Measurements from ENCODE around the gene CCDC57. TPM values are rescaled to one million over a fixed set of nuclear protein-coding genes. Genes with fewer than 3 reads are reported as not detected.

The CCDC57 gene
- total RNA-seq, 5 donors from 2014 or later (not counting 1 experiment from before 2014, with no cell fraction given) = 86.4 to 127 (median 103) TPM

DNA sequence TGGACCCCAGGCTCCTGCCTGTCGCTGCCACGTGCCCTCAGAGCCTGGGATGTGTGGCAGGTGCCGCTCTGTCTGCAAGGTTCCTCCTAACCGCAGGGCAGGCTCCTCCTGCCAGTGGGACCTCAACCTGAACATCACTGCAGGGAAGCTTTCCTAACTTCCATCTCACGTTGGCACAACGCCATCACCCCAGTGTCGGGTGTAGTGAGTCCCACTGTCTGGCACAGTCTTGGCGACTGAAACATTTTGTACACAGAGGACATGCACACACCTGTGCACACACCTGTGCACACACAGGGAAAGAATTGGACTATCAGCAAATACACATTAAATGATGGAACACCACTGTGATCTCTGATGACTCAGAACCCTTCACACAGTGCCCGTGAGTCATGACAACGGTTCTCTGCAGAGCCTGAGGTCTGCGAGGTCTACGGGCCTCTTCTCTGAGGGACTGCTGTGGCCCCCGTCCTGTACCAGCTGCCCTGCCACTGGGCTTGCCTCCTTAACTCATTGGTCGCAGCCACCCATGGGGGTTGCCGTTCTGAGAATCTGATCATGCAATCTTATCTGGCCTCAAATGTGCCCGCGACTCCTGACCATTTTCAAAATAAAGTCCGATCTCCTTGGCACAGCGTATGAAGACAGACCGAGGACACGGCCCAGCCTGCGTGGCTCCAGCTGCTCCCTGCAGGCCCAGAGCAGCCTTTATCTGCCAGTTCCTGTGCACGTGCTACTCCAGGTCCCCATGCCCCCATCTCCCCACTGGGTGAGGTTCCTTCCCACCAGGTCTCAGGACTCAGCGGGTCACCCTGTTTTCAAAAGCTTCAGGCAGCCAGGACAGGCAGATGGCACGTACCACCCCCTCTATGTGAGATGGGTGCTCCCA lies 7.6 kb downstream of the CCDC57 start:
- peak overlapping the region; percentile 94 for H3K27ac ChIP-seq (ENCODE audit: low read length)
- Mint-ChIP-seq H3K4me1 (peaks cover 46 to 57% (median 53%) of the 10 kb centered on the region in 3 donors), H3K27me3 (no peaks in the 10 kb centered on the region), H3K36me3 (no peaks in the 10 kb centered on the region), H3K9me3 (no peaks in the 10 kb centered on the region), H3K27ac (peak overlapping the region; percentile 96 to 97), H3K4me3 (peak overlapping the region in 1 of 3 donors; percentile 39)
- no peaks in the 10 kb centered on the region for H3K9me3 ChIP-seq
- no peaks in the 10 kb centered on the region for H3K36me3 ChIP-seq (ENCODE audit: control insufficient read depth in 2 of 2, extremely low read depth in 1 of 2, insufficient read depth in 1 of 2, low read length in 1 of 2)
- ATAC-seq (replicated peaks in 1 of 4) (peak in 1 of 4 experiments; percentile 22), DNase-seq (no peak)
- ChIA-PET POLR2A (no interaction called here), CTCF (interaction anchor here in 1 of 2 donors (0.9 kb wide), 2 partner anchors 78 to 88 kb away, joined by 3 to 6 read pairs; no protein-coding TSS in a partner anchor)
- H3K27me3 ChIP-seq (replicated peaks in 1 of 2; ENCODE audit: control insufficient read depth in 2 of 2, extremely low read depth in 1 of 2, insufficient read depth in 2 of 2, low read length in 1 of 2) = no peaks in the 10 kb centered on the region
- peaks cover 9 to 36% of the 10 kb centered on the region in 2 experiments for H3K4me1 ChIP-seq (ENCODE audit: control insufficient read depth in 1 of 2, extremely low read depth in 1 of 2, insufficient read depth in 2 of 2, low read length in 2 of 2)
- 75% methylated on average over 24 of the region's 25 CpGs for WGBS (ENCODE audit: insufficient coverage)
- H3K4me3 ChIP-seq (ENCODE audit: control insufficient read depth in 1 of 2, extremely low read depth in 1 of 2, low read length in 1 of 2) = no peak overlapping the region

DNA sequence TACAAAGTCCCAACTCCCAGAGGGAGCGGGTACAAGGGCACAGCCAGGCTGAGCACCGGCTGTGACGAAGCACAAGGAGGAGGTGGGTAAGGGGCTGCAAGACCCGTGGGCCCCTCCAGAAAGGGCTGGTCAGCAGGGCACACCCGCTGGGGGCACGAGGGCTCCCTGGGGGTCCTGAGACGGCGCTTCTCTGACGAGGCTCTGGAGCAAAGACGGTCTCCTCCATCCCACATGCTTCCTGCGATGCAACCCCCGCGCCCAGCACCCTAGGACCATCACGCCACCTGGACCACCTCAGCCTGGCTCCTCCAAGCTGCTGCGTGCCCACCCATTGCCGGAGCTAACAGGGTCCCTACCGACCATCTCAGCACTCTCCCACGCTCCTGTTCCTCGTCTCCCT lies 8.7 kb downstream of the CCDC57 start:
- H3K27ac ChIP-seq (ENCODE audit: low read length) = no peak overlapping the region
- H3K36me3 ChIP-seq (ENCODE audit: control insufficient read depth in 2 of 2, extremely low read depth in 1 of 2, insufficient read depth in 1 of 2, low read length in 1 of 2) = no peaks in the 10 kb centered on the region
- no peaks in the 10 kb centered on the region for H3K9me3 ChIP-seq
- Mint-ChIP-seq H3K27me3 (no peaks in the 10 kb centered on the region), H3K4me3 (no peak overlapping the region), H3K4me1 (peaks cover 51 to 62% (median 59%) of the 10 kb centered on the region in 3 donors), H3K36me3 (no peaks in the 10 kb centered on the region), H3K27ac (no peak overlapping the region), H3K9me3 (no peaks in the 10 kb centered on the region)
- ChIA-PET CTCF (interaction anchor here in 1 of 2 donors (0.6 kb wide), 1 partner anchor 196 kb away, joined by 3 read pairs; no protein-coding TSS in a partner anchor), POLR2A (interaction anchor here in 1 of 2 donors (0.6 kb wide), 1 partner anchor 94 kb away, joined by 3 read pairs; no protein-coding TSS in a partner anchor)
- ATAC-seq (replicated peaks in 1 of 4) (no peak), DNase-seq (no peak)
- no peaks in the 10 kb centered on the region for H3K27me3 ChIP-seq (replicated peaks in 1 of 2; ENCODE audit: control insufficient read depth in 2 of 2, extremely low read depth in 1 of 2, insufficient read depth in 2 of 2, low read length in 1 of 2)
- 88% methylated on average over 19 of the region's 19 CpGs for WGBS (ENCODE audit: insufficient coverage)
- peaks cover 14 to 47% of the 10 kb centered on the region in 2 experiments for H3K4me1 ChIP-seq (ENCODE audit: control insufficient read depth in 1 of 2, extremely low read depth in 1 of 2, insufficient read depth in 2 of 2, low read length in 2 of 2)
- no peak overlapping the region for H3K4me3 ChIP-seq (ENCODE audit: control insufficient read depth in 1 of 2, extremely low read depth in 1 of 2, low read length in 1 of 2)

DNA sequence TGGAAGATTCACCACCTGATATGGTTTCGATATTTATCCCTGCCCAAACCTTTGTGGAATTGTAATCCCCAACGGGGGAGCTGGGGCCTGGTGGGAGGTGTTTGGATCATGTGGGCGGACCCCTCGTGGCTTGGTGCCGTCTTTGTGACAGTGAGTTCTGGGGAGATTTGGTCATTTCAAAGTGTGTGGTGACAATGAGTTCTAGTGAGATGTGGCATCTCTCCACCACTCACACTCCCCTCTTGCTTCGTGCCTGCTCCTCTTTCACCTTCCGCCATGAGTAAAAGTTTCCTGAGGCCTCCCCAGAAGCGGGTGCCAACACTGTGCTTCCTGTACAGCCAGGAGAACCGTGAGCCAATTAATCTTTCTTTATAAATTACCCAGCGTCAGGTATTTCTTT lies 9.7 kb downstream of the CCDC57 start:
- H3K27me3 ChIP-seq (replicated peaks in 1 of 2; ENCODE audit: control insufficient read depth in 2 of 2, extremely low read depth in 1 of 2, insufficient read depth in 2 of 2, low read length in 1 of 2) = no peaks in the 10 kb centered on the region
- ChIA-PET POLR2A (no interaction called here), CTCF (no interaction called here)
- peaks cover 14 to 54% of the 10 kb centered on the region in 2 experiments for H3K4me1 ChIP-seq (ENCODE audit: control insufficient read depth in 1 of 2, extremely low read depth in 1 of 2, insufficient read depth in 2 of 2, low read length in 2 of 2)
- Mint-ChIP-seq H3K27me3 (no peaks in the 10 kb centered on the region), H3K4me3 (no peak overlapping the region), H3K9me3 (no peaks in the 10 kb centered on the region), H3K4me1 (peaks cover 60 to 67% (median 63%) of the 10 kb centered on the region in 3 donors), H3K36me3 (peaks cover 5% of the 10 kb centered on the region), H3K27ac (peak overlapping the region; percentile 55 to 72)
- H3K4me3 ChIP-seq (ENCODE audit: control insufficient read depth in 1 of 2, extremely low read depth in 1 of 2, low read length in 1 of 2) = no peak overlapping the region
- DNase-seq (no peak), ATAC-seq (replicated peaks in 1 of 4) (no peak)
- peaks cover 0 to 2% of the 10 kb centered on the region in 2 donors for H3K36me3 ChIP-seq (ENCODE audit: control insufficient read depth in 2 of 2, extremely low read depth in 1 of 2, insufficient read depth in 1 of 2, low read length in 1 of 2)
- WGBS (ENCODE audit: insufficient coverage) = 50% methylated on average over 4 of the region's 10 CpGs
- H3K9me3 ChIP-seq = no peaks in the 10 kb centered on the region
- H3K27ac ChIP-seq (ENCODE audit: low read length) = no peak overlapping the region

GRCh38 chr17:82201498-82201910 lies 11.1 kb downstream of the CCDC57 start:
- Histone ChIP-seq H3K4me1 (ENCODE audit: control insufficient read depth in 1 of 2, extremely low read depth in 1 of 2, insufficient read depth in 2 of 2, low read length in 2 of 2) (peaks cover 14 to 53% of the 10 kb centered on the region in 2 experiments), H3K27me3 (replicated peaks in 1 of 2; ENCODE audit: control insufficient read depth in 2 of 2, extremely low read depth in 1 of 2, insufficient read depth in 2 of 2, low read length in 1 of 2) (no peaks in the 10 kb centered on the region), H3K9me3 (no peaks in the 10 kb centered on the region), H3K4me3 (ENCODE audit: control insufficient read depth in 1 of 2, extremely low read depth in 1 of 2, low read length in 1 of 2) (no peak overlapping the region), H3K27ac (ENCODE audit: low read length) (peak overlapping the region; percentile 56), H3K36me3 (ENCODE audit: control insufficient read depth in 2 of 2, extremely low read depth in 1 of 2, insufficient read depth in 1 of 2, low read length in 1 of 2) (peaks cover 0 to 8% of the 10 kb centered on the region in 2 donors)
- WGBS (ENCODE audit: insufficient coverage) = 84% methylated on average over 23 of the region's 23 CpGs
- no peak for ATAC-seq (replicated peaks in 1 of 4)
- Mint-ChIP-seq H3K9me3 (no peaks in the 10 kb centered on the region), H3K4me1 (peaks cover 58 to 64% (median 59%) of the 10 kb centered on the region in 3 donors), H3K36me3 (peaks cover 12% of the 10 kb centered on the region), H3K27me3 (no peaks in the 10 kb centered on the region), H3K4me3 (peak overlapping the region in 1 of 3 donors; percentile 77), H3K27ac (peak overlapping the region; percentile 43 to 55)
- ChIA-PET POLR2A (interaction anchor here in 1 of 2 donors (1.1 kb wide), 1 partner anchor 96 kb away, joined by 4 read pairs; no protein-coding TSS in a partner anchor), CTCF (interaction anchor here in 1 of 2 donors (1.0 to 1.6 kb wide), 3 partner anchors 10 to 97 kb away, joined by 4 to 6 read pairs (median 6); no protein-coding TSS in a partner anchor)
- peak in 3 of 35 experiments; percentile 21 to 32 (median 28) for DNase-seq

- Histone ChIP-seq H3K36me3 (ENCODE audit: control insufficient read depth in 2 of 2, extremely low read depth in 1 of 2, insufficient read depth in 1 of 2, low read length in 1 of 2) (peaks cover 0 to 11% of the 10 kb centered on the region in 2 donors), H3K27me3 (replicated peaks in 1 of 2; ENCODE audit: control insufficient read depth in 2 of 2, extremely low read depth in 1 of 2, insufficient read depth in 2 of 2, low read length in 1 of 2) (no peaks in the 10 kb centered on the region), H3K9me3 (no peaks in the 10 kb centered on the region), H3K4me1 (ENCODE audit: control insufficient read depth in 1 of 2, extremely low read depth in 1 of 2, insufficient read depth in 2 of 2, low read length in 2 of 2) (peaks cover 12 to 48% of the 10 kb centered on the region in 2 experiments), H3K4me3 (ENCODE audit: control insufficient read depth in 1 of 2, extremely low read depth in 1 of 2, low read length in 1 of 2) (peak overlapping the region in 1 of 2 donors; percentile 29), H3K27ac (ENCODE audit: low read length) (peak overlapping the region; percentile 56)
- Mint-ChIP-seq H3K4me1 (peaks cover 53 to 59% (median 56%) of the 10 kb centered on the region in 3 donors), H3K36me3 (peaks cover 18% of the 10 kb centered on the region), H3K4me3 (peak overlapping the region; percentile 39 to 77 (median 58)), H3K9me3 (no peaks in the 10 kb centered on the region), H3K27ac (peak overlapping the region; percentile 65 to 86), H3K27me3 (no peaks in the 10 kb centered on the region)
- 63% methylated on average over 3 of the region's 13 CpGs for WGBS (ENCODE audit: insufficient coverage)
- ATAC-seq (replicated peaks in 1 of 4) (peak; percentile 93 to 94 (median 94)), DNase-seq (peak; percentile 36 to 91 (median 74))
- ChIA-PET CTCF (interaction anchor here in 1 of 2 donors (0.5 to 1.6 kb wide), 5 partner anchors 9 to 98 kb away, joined by 3 to 6 read pairs (median 4); no protein-coding TSS in a partner anchor), POLR2A (interaction anchor here in 1 of 2 donors (0.5 to 1.1 kb wide), 5 partner anchors 68 to 589 kb away, joined by 3 to 4 read pairs (median 3); no protein-coding TSS in a partner anchor)
These were observed 11.7 kb downstream of the CCDC57 start for GRCh38 chr17:82200743-82201497.
